Hepatocyte (in vitro differentiated cells): ENCODE data around the gene PRAC2. TPM values are rescaled to one million over a fixed set of nuclear protein-coding genes. Genes with fewer than 3 reads are reported as not detected.

Source experiments
- DNase-seq: peaks from one replicate; pipeline ENCODE4 v3.0.0-alpha.2; 2016; ENCODE audit warnings: low spot score
- H2AFZ ChIP-seq: fragments of 200-600 bp; sonication (generic); 2 replicates; pipeline ENCODE4 v1.6.0; 2016; ENCODE audit warnings: antibody characterized with exemption, mild to moderate bottlenecking
- H3K27ac ChIP-seq: fragments of 200-600 bp; sonication (generic); 2 replicates; pipeline ENCODE4 v1.5.1; 2016; ENCODE audit warnings: mild to moderate bottlenecking
- H3K27me3 ChIP-seq: fragments of 200-600 bp; sonication (generic); 2 replicates; pipeline ENCODE4 v1.6.1; 2016
- H3K36me3 ChIP-seq: fragments of 200-600 bp; sonication (generic); replicated peaks from 2 replicates; pipeline ENCODE4 v1.5.1; 2016; ENCODE audit warnings: low read depth; ENCODE audit not compliant: insufficient read depth
- H3K4me1 ChIP-seq: fragments of 200-600 bp; sonication (generic); 2 replicates; pipeline ENCODE4 v1.5.1; 2016; ENCODE audit warnings: mild to moderate bottlenecking, moderate library complexity; ENCODE audit not compliant: insufficient read depth
- H3K4me2 ChIP-seq: fragments of 200-600 bp; sonication (generic); 2 replicates; pipeline ENCODE4 v1.6.0; 2016
- H3K4me3 ChIP-seq: fragments of 200-600 bp; sonication (generic); 2 replicates; pipeline ENCODE4 v1.5.1; 2016; ENCODE audit warnings: mild to moderate bottlenecking
- H3K79me2 ChIP-seq: fragments of 200-600 bp; sonication (generic); 2 replicates; pipeline ENCODE4 v1.6.0; 2017; ENCODE audit warnings: mild to moderate bottlenecking
- H3K9me2 ChIP-seq: fragments of 200-600 bp; sonication (generic); replicated peaks from 2 replicates; pipeline ENCODE4 v1.6.0; 2017; ENCODE audit warnings: mild to moderate bottlenecking; ENCODE audit not compliant: insufficient read depth
- H3K9me3 ChIP-seq: fragments of 200-600 bp; sonication (generic); 2 replicates; pipeline ENCODE4 v1.5.1; 2016; ENCODE audit warnings: low read depth, mild to moderate bottlenecking
- H4K20me1 ChIP-seq: fragments of 200-600 bp; sonication (generic); 2 replicates; pipeline ENCODE4 v1.6.0; 2016; ENCODE audit warnings: mild to moderate bottlenecking; ENCODE audit not compliant: insufficient read depth, poor library complexity, severe bottlenecking
- CTCF ChIP-seq: fragments of 200-600 bp; sonication (generic); IDR thresholded peaks from 2 replicates; pipeline ENCODE4 v1.5.1; 2016; ENCODE audit warnings: antibody characterized with exemption, mild to moderate bottlenecking; ENCODE audit not compliant: poor library complexity
- EZH2 ChIP-seq: fragments of 200-600 bp; sonication (generic); IDR thresholded peaks from 2 replicates; pipeline ENCODE4 v1.6.1; 2016; ENCODE audit warnings: antibody characterized with exemption, mild to moderate bottlenecking, borderline replicate concordance
- EZH2phosphoT487 ChIP-seq: fragments of 200-600 bp; sonication (generic); IDR thresholded peaks from one replicate; pipeline ENCODE4 v1.6.1; 2018; ENCODE audit warnings: antibody characterized with exemption, mild to moderate bottlenecking, low read depth, moderate library complexity; ENCODE audit not compliant: unreplicated experiment, severe bottlenecking
- WGBS: methylation state at CpG from one replicate; pipeline ENCODE4 v1.1.6; 2016; ENCODE audit warnings: low lambda C conversion rate; ENCODE audit errors: missing lambda C conversion rate; 5-methylcytosine and 5-hydroxymethylcytosine counted together
- polyA plus RNA-seq: library from polyadenylated mRNA; unstranded; fragments of >200 nt; fragmentation: Nextera tagmentation; extraction: Ambion mirVana; gene quantifications from 2 replicates; pipeline ENCODE4 v1.2.1, GENCODE V29; 2016
- total RNA-seq: library from RNA; depleted of rRNA; stranded (reverse); fragments of >200 nt; gene quantifications from 2 replicates; pipeline ENCODE4 v1.2.3, GENCODE V29; 2014

PRAC2 gene
- total and polyA plus RNA-seq, 2 experiments from 2014 or later: 1.5 TPM; not detected in 1

GRCh38 chr17:48679385-48680096 is 43.4 kb upstream of the PRAC2 start:
- H3K79me2 ChIP-seq: no peaks in the 10 kb centered on the region
- H3K4me1 ChIP-seq: no peaks in the 10 kb centered on the region
- no peak for TF ChIP-seq EZH2phosphoT487
- no peak for TF ChIP-seq EZH2
- TF ChIP-seq CTCF: no peak
- H3K4me3 ChIP-seq: no peak overlapping the region
- H2AFZ ChIP-seq: no peak overlapping the region
- no peaks in the 10 kb centered on the region for H4K20me1 ChIP-seq
- no peak for DNase-seq
- H3K27me3 ChIP-seq: peaks cover 61% of the 10 kb centered on the region
- WGBS: 75% methylated on average over 5 of the region's 5 CpGs
- H3K4me2 ChIP-seq: no peak overlapping the region
- H3K27ac ChIP-seq: no peak overlapping the region
- H3K36me3 ChIP-seq: no peaks in the 10 kb centered on the region
- no peaks in the 10 kb centered on the region for H3K9me3 ChIP-seq
- H3K9me2 ChIP-seq: no peaks in the 10 kb centered on the region

GRCh38 chr17:48681609-48682008 is 41.4 kb upstream of the PRAC2 start:
- WGBS: 96% methylated on average over 1 of the region's 1 CpG

GRCh38 chr17:48690655-48691054 is 32.3 kb upstream of the PRAC2 start:
- Histone ChIP-seq H3K27ac (no peak overlapping the region), H4K20me1 (no peaks in the 10 kb centered on the region), H3K4me3 (no peak overlapping the region), H2AFZ (no peak overlapping the region), H3K9me2 (no peaks in the 10 kb centered on the region), H3K9me3 (no peaks in the 10 kb centered on the region), H3K79me2 (no peaks in the 10 kb centered on the region), H3K4me2 (no peak overlapping the region), H3K4me1 (no peaks in the 10 kb centered on the region), H3K36me3 (no peaks in the 10 kb centered on the region), H3K27me3 (peaks cover 19% of the 10 kb centered on the region)
- no peak for DNase-seq
- TF ChIP-seq EZH2phosphoT487 (no peak), CTCF (no peak), EZH2 (no peak)
- 87% methylated on average over 5 of the region's 5 CpGs for WGBS

More at GRCh38 chr17:48681609-48682008, 41.4 kb upstream of the PRAC2 start:
- H3K79me2 ChIP-seq: no peaks in the 10 kb centered on the region
- no peaks in the 10 kb centered on the region for H3K9me3 ChIP-seq
- no peak overlapping the region for H3K27ac ChIP-seq
- no peak overlapping the region for H3K4me2 ChIP-seq
- no peaks in the 10 kb centered on the region for H3K36me3 ChIP-seq
- no peaks in the 10 kb centered on the region for H3K9me2 ChIP-seq
- no peak overlapping the region for H2AFZ ChIP-seq
- H3K4me3 ChIP-seq: no peak overlapping the region
- TF ChIP-seq EZH2 (no peak), CTCF (no peak), EZH2phosphoT487 (no peak)
- no peak for DNase-seq
- no peaks in the 10 kb centered on the region for H4K20me1 ChIP-seq
- H3K27me3 ChIP-seq: peaks cover 41% of the 10 kb centered on the region
- no peaks in the 10 kb centered on the region for H3K4me1 ChIP-seq
